T1000 (cell line): Measurements from ENCODE around the gene AMBP.

Experiments
- DNase-seq: peaks from one replicate; lab custom pipeline; 2025; ENCODE audit warnings: mixed read lengths; lab: John Stamatoyannopoulos, UW

AMBP gene

GRCh38 chr9:114031948-114032840 is 45.9 kb downstream of the AMBP start:
- DNase-seq, result no peak

- no peak for DNase-seq
These were observed 47.0 kb downstream of the AMBP start for GRCh38 chr9:114031037-114031630.

- DNase-seq, result no peak
These were observed 47.7 kb downstream of the AMBP start for GRCh38 chr9:114030364-114030763.

GRCh38 chr9:114029311-114030170 is 48.6 kb downstream of the AMBP start:
- no peak for DNase-seq

- DNase-seq, result no peak
These were observed 49.5 kb downstream of the AMBP start for GRCh38 chr9:114028646-114029045.

- DNase-seq, result no peak
These were observed 50.1 kb downstream of the AMBP start for GRCh38 chr9:114027863-114028465.

GRCh38 chr9:114027159-114027862 is 50.8 kb downstream of the AMBP start:
- DNase-seq, result no peak

- DNase-seq, result no peak
These were observed 51.8 kb downstream of the AMBP start for GRCh38 chr9:114026335-114026734.

GRCh38 chr9:114025760-114026159 is 52.3 kb downstream of the AMBP start:
- DNase-seq, result no peak

GRCh38 chr9:114025196-114025753 is 52.8 kb downstream of the AMBP start:
- no peak for DNase-seq

GRCh38 chr9:114023961-114024360 is 54.1 kb downstream of the AMBP start:
- no peak for DNase-seq

- no peak for DNase-seq
These were observed 56.5 kb downstream of the AMBP start for GRCh38 chr9:114021578-114021977.

- DNase-seq, result no peak
These were observed 60.1 kb downstream of the AMBP start for GRCh38 chr9:114017741-114018715.

GRCh38 chr9:114016629-114017423 is 61.3 kb downstream of the AMBP start:
- no peak for DNase-seq

- DNase-seq, result no peak
These were observed 62.0 kb downstream of the AMBP start for GRCh38 chr9:114016101-114016500.

- DNase-seq, result no peak
These were observed 62.5 kb downstream of the AMBP start for GRCh38 chr9:114015607-114016006.

GRCh38 chr9:114014044-114014443 is 64.1 kb downstream of the AMBP start:
- no peak for DNase-seq

GRCh38 chr9:114012126-114012525 is 66.0 kb downstream of the AMBP start:
- no peak for DNase-seq

- no peak for DNase-seq
These were observed 66.8 kb downstream of the AMBP start for GRCh38 chr9:114011313-114011712.
